WI38 (cell line): ENCODE data around the gene OR5L1.

ENCODE experiments used
- H3K4me3 ChIP-seq: 2 replicates; pipeline ENCODE4 v1.5.1; 2011; ENCODE audit warnings: low read depth, mild to moderate bottlenecking, control low read depth, low read length
- CTCF ChIP-seq: IDR thresholded peaks from 2 replicates; pipeline ENCODE4 v1.5.1; 2012; ENCODE audit warnings: low read depth, mild to moderate bottlenecking, control low read depth, low read length

OR5L1 gene

GRCh38 chr11:55826919-55827318 is 15.8 kb downstream of the OR5L1 start, which contains the start of gene OR5L2:
OR5L2 (plus strand) TSS chr11:55827219; CDS start chr11:55827219, 0 bp downstream.
- H3K4me3 ChIP-seq, result no peak within 1 kb of the TSS
- no peak for TF ChIP-seq CTCF

- H3K4me3 ChIP-seq, result no peak within 1 kb of the TSS
- TF ChIP-seq CTCF, result no peak
Observed at GRCh38 chr11:55838452-55838851, 27.3 kb downstream of the OR5L1 start, which contains the start of gene OR5D16. OR5D16 (plus strand) TSS chr11:55838752; CDS start chr11:55838752, 0 bp downstream.

GRCh38 chr11:55847453-55847852 is 36.3 kb downstream of the OR5L1 start:
- H3K4me3 ChIP-seq, result no peak overlapping the region
- TF ChIP-seq CTCF, result no peak

GRCh38 chr11:55849037-55849436 is 37.9 kb downstream of the OR5L1 start:
- no peak overlapping the region for H3K4me3 ChIP-seq
- no peak for TF ChIP-seq CTCF

GRCh38 chr11:55852141-55852540 is 41.0 kb downstream of the OR5L1 start:
- TF ChIP-seq CTCF, result no peak
- H3K4me3 ChIP-seq, result no peak overlapping the region

GRCh38 chr11:55854704-55855103 is 43.5 kb downstream of the OR5L1 start:
- no peak overlapping the region for H3K4me3 ChIP-seq
- TF ChIP-seq CTCF, result no peak
